NCI-H2107 (cell line): ENCODE results near the gene OR1F1.
"Not testable (repeated sequence)": the region's sequence is repeated elsewhere in the genome, so short reads cannot be mapped to it uniquely, and the experiment has no call there.

Experiments used
- DNase-seq: peaks from one replicate; lab custom pipeline; 2025; lab: John Stamatoyannopoulos, UW

OR1F1 gene

DNA sequence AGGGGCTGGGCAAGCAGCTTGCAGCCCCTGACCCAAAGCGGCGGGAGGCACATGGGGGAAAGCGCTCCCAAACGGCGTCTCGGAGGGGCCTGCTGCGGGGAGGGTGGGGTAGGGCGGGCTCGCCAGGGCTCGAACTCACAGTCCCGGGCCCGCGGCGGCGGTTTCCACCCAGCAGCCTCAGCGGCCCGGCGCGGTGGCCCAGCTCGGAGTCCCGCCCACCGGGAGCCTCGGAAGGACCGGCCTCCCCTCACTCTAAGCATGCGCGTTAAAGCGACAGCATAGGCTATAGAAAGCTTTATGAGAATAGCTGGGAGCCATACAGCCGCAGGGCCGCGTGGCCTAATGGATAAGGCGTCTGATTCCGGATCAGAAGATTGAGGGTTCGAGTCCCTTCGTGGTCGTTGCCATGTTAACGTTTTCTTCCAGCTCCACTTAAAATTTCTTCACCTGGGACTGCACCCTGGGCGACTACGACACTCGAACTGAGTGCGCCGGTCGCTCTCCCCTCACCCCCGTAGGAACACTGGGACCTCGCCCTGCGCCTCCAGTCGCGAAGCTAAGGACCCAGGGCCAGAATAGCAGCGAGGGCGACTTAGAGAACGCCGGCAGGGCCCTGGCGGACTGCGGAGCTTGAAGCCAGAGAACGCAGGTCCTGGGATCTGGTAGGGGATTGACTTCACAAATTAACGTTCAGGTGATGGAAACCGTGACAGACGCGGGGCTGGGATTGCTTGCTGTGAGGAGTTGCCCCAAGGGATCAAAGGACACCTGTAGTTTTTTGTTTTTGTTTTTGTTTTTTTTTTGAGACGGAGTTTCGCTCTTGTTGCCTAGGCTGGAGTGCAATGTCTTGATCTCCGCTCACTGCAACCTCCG lies 37.4 kb upstream of the OR1F1 start:
- peak; percentile 92 for DNase-seq

DNA sequence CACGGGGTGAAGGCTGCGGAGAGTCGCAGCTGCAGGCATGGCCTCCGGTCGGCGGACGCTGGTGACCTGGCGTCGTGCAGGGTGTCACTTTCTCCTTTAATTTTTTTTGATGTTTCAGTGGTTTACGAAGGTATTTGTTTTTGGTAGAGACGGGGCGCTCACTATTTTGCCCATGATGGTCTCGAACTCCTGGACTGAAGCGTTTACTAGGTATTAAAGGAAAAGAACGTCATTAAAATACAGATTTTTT lies 36.1 kb upstream of the OR1F1 start:
- DNase-seq = no peak

DNA sequence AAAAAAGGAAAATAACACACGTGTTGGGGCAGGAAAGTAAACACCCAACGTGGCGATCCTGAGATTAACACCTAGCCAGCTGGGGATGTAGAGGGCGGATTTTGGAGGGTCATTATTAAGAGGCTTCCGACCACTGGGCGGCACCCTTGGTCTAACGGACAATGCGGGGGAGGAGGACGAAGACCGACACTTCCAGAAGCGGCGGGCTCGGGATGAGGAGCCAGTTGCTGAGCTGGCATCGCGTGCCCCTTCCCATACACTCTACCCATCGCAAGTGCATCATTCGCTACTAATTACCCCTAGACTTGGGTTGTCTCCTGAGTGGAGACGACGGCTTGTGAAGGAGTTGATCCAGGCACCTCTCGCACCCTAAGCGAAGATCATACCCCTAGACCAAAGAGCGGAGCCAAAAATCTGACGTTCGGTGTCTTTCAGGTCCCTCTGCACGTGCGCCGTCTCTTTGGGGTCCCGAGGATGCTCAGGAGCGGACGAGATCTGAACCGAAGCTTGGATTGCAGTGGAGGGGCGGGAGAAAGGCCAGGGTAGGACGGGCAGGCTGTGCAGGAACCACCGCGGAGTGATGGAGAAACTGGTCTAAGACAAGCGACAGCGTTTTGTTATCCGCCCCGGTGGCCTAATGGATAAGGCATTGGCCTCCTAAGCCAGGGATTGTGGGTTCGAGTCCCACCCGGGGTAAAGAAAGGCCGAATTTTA lies 35.6 kb upstream of the OR1F1 start:
- peak; percentile 40 for DNase-seq

DNA sequence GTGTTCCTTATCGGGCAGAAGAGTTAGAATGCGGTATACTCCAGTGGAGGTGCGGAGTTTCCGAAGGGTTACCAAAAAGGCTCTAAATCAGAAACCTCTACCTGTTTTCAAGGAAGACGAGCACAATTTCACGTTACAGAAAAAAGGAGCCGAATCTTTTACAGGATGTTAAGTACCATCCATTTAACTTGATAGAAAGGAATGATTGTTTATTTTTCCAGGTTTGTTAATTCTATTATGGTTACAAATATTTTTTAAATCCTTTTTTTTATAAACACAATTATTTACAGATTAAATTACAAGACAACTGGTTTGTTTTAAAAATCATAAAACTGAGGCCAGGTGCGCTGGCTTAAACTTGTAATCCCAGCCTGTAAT lies 35.0 kb upstream of the OR1F1 start:
- no peak for DNase-seq

DNA sequence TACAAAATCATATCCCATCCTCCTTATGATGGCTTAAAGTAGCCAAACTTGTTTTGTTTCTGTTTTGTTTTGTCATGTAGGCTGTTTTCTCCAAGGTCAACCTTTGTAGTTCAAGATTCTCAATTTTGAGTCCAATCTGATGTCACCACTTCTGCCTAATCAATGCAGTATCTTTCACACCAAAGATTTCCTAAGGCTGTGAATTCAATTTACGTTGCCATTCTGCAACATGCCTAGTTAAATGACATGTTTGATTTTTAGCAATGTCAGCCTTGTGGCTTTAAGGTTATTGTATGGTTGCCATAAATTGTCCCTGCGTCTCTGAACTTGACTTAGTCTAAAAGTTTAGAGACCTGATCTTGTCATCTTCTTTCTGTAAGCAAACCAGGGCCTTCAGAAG lies 32.8 kb upstream of the OR1F1 start:
- DNase-seq = no peak

DNA sequence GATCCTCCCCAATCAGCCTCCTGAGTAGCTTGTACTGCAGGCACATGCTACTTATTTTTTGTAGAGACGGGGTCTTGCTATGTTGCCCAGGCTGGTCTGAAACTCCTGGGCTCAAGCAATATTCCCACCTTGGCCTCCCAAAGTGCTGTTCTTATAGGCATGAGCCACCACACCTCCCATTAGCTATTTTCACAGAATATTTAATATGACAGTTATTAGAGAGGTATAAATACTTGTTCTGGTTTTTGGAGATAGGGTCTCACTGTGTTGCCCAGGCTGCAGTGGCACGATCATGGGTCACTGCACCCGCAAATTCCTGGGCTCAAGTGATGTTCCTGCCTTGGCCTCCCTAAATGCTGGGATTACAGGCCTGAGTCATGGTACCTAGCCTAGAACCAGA lies 32.0 kb upstream of the OR1F1 start:
- no peak for DNase-seq

DNA sequence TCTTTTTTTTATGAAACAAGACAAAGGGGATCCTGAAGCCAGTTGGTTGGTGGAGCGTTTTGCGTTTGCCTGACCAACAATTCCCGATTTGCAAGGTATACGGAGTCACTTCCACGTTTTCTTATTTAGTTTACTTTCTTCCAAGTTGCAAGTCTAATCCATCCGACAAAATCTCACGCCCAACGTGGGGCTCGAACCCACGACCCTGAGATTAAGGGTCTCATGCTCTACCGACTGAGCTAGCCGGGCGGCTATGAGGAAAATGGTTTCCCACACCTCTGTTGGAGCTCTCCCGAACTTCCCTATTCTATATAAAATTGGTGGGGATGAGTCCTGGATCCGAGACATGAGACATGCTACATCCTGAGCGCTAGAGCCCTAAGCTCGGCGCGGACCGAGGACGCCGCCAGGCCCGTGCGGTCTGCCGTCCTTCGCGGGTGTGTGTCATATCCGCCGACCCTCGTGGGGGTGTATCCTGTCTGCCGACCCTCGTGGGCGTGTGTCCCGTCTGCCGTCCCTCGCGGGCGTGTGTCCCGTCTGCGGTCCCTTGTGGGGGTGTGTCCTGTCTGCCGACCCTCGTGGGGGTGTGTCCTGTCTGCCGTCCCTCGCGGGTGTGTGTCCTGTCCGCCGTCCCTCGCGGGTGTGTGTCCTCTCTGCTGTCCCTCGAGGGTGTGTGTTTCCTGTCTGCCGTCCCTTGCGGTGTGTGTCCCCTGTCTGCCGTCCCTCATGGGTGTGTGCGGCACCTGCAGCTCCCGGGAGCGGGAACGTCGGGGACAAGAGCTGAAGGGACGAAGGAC lies 30.6 kb upstream of the OR1F1 start:
- DNase-seq = peak; percentile 19

DNA sequence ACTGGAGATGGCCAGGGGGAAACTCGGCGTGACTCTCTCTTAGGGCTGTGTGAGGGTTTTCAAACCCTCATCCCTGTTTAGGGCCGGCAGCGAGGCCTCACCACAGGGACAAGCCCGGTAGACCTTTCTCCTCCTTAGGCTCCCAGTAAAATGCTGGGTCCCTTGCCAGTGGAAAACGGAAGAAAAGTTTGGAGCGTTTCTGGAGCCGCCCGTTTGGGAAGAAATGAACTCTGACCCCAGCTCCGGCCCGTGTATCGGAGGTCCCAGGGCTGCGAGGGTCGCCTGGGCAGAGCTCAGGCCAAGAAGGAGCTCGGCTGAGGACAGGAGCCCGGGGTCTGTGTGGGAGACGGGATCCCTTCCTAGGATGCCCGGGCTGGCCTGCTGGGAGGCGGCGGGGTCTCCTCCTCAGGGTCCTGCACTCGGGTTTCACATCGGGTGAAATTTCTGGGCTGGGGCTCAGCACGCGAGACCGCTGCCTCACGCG lies 29.9 kb upstream of the OR1F1 start:
- DNase-seq = no peak

DNA sequence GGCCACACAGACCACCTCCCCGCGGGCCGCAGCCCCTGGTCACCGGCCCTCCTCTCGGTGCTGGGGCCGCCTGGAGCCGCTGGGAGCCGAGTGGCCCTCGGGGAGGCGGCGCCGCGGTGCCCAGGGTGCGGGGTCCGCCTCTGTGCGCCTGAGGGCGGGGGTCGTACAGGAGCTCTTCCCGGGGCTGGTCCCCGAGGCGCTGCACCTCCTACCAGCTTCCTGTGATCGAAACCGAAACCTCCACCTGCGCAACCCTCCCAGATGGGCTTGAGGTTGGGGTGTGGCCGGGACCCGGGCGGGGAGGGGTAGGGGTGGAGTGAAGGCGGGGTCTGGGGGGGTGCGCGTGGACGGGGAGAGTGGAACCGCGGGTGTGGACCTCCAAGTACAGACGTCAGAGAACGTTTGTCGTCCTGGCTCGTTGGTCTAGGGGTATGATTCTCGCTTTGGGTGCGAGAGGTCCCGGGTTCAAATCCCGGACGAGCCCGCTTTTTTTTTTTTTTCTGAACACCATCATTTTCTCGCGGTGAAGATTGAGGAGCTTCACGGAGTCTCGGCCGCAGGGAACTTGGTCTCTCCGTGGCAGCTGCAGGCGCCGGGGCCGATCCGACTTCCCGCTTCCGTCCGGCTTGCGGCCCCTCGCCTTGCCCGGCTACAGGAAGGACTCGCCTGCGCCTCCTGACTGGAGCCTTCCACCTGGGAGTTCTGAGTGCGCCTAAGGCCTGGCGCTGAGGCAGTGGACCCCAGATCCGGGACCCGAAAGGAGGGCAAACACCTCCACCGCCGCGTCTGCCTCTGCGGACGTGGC lies 29.3 kb upstream of the OR1F1 start:
- no peak for DNase-seq

DNA sequence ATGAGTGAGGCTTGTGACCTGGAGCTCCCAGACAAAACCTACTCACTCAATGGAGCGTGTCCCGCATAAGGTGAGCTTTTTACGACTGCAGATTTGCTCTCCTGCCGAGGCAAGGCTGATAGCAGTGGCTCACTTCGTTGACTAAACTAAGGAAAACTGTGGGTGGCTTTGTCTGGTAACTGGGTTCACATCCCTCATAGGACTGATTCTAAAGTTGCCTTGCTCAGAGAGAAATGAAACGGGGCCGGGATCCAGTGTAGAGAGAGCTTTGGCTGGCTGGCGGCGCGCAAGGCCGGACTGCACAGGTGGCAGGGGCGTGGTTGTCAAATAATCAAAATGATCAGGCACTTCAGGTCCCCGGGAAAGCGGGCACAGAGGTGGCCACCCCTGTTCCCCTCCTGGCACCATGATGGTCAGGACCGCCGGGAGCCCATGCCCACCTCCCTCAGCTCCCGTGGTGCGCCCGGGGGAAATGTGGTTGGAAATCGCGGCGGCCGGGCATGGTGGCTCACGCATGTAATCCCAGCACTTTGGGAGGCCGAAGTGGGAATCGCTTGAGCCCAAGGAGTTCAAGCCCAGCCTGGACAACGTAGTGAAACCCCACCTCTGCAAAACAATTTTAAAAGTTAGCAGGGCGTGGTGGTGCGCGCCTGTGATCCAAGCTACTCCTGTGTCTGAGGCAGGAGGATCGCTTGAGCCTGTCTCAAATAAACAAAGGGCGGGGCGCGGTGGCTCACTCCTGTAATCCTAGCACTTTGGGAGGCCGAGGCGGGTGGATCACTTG lies 26.6 kb upstream of the OR1F1 start:
- DNase-seq = no peak

DNA sequence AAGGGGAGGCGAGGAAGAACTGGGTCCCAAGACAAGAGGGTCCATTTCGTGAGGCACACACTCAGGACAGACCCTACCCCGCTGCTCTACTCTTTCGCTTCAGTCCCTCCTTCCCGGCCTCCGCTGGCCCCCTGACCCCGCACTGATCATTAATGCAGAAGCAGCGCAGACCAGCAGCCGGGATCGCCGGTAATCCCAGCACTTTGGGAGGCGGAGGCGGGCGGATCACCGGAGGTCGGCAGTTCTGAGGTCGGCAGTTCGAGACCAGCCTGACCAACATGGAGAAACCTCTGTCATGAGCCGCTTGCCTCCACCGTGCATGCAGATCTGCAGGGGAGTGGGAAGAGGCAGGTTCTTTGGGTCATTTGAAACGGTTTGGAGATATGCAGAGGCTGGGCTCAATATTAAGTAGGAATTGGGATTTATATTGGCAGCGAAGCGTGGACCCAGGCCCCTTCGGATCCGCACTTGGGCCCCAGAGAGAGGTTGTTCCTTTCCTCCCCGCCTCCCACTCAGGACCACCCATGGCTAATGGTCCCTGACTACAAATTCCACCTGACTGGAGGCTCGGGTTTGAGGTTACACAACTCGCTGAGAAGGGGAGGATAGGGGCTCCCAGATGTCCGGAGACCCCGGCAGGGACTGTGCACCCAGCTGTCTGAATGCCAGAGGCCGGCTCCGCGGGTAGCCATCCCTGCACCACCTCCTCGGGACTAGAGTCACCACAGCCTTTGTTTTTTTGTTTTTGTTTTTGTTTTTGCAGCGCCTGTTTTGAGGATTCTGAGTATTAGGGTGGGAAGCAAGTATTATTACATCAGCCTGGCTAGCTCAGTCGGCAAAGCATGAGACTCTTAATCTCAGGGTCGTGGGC lies 23.6 kb upstream of the OR1F1 start:
- DNase-seq = no peak

DNA sequence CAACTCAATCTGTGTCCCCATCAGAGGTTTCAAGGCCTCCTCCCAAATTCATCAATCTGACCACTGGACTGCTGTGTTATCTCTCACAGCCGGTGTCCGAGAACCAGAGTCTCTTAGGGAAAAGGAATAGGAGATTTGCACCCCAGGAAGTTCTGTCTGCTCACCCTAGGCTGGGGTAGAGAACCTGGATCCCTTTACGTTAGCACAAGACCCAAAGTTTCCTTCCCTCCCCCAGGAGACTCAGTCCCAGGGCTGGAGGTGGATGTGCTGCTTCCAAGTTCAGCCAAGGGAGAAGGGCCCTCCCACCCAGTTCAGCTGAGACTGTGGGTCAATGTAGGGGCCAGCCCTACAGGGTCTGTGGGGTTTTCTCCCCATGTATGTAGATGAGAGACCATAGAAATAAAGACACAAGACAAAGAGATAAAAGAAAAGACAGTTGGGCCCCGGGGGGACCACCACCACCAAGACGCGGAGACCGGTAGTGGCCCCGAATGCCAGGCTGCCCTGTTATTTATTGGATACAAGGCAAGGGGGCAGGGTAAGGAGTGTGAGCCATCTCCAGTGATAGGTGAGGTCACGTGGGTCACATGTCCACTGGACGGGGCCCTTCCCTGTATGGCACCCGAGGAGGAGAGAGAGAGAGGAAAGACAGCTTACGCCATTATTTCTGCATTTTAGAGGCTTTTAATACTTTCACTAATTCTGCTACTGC lies 22.7 kb upstream of the OR1F1 start:
- DNase-seq = no peak

DNA sequence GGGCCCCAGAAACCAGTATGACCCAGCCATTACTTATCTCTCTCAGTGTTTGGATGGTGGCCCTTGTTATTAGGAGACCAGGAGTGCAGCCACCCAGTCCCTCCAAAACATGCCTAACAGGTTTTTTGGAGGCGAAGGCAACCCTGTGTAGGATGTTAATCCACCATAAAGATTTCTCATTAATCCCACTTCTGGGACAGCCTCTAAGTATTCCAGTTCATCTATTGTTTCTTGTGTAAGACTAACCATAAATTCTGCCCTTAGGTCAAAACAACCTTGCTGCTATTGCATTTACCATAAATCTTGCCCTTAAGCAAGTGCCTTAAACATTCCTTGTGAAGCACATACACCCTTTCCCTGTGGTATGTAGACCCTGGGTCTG lies 21.5 kb upstream of the OR1F1 start:
- no peak for DNase-seq

DNA sequence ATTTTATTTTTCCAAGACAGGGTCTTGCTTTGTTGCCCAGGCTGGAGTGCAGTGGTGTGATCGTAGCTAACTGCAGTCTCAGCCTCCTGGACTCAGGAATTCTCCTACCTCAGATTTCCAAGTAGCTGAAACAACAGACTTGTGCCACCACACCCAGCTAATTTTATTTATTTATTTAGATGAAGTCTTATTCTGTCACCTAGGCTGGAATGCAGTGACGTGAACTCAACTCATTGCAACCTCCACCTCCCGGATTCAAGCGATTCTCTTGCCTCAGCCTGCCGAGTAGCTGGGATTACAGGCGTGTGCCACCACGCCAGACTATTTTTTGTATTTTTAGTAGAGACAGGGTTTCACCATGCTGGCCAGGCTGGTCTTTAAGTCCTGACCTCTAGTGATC lies 19.3 kb upstream of the OR1F1 start:
- not testable (repeated sequence) for DNase-seq

DNA sequence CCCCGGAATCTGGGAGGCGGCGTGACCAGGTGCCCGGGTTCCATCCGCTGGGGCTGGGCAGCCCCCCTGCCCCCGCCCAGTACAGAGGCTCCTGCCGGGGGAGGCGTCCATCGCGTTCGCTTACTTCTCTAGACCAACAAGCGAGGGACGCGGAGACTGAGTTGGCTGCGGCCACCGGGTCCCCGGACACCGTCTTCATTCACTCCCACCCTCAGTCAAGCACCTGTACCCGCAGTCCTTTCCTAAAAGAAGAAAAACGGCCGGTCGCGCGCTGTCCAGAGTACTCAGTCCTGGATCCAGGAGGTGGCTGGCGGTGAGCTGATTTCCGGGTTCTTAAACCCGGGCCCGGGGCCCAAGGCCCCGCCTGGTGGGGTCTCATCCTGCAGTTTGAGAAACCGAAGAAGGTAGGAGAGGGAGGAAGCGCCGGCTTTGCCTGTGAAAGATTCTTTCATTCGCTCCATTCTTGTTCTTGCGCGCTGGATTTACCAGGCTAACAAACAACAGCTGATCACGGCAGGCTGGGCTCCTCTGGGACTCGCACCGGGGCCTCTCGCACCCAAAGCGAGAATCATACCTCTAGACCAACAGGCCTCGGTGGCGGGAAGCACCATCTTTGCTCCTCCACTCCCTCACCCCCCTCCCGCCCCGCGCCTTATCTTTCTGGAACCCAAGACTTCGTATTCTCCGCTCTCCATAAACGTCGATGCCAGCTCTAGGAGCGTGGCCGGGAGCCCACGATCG lies 17.4 kb upstream of the OR1F1 start:
- no peak for DNase-seq

DNA sequence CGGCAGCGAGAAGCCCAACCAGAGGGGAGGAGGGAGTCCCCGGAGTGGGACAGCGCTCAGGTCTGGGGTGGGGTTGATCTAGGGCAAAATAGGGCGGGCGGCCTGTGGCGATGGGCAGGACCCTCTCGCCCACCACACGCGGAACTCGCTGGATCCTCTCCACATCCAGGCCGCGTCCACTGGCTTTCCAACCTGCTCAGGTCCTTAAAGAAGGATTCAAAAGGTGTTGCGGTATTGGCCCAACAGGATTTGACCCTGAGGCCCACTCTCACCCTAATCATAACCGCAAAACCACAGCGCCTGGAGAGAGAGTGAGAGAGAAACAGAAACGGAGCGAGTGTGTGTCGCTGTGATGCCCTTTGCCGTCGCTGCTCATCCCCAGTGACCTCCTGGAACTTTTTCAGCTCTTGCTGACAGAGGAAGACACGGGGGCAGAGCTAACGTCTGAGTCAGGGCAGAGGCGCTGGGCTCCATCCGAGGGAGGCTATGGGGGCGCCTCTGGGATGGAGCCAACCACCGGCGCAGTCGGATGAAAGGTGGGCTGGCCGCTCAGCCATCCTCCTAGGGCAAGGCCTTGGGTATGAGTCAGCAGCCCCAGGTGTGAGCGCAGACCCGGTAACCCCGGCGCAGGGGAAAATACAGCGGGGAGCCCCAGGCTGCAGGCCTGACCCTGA lies 16.7 kb upstream of the OR1F1 start:
- DNase-seq = no peak

DNA sequence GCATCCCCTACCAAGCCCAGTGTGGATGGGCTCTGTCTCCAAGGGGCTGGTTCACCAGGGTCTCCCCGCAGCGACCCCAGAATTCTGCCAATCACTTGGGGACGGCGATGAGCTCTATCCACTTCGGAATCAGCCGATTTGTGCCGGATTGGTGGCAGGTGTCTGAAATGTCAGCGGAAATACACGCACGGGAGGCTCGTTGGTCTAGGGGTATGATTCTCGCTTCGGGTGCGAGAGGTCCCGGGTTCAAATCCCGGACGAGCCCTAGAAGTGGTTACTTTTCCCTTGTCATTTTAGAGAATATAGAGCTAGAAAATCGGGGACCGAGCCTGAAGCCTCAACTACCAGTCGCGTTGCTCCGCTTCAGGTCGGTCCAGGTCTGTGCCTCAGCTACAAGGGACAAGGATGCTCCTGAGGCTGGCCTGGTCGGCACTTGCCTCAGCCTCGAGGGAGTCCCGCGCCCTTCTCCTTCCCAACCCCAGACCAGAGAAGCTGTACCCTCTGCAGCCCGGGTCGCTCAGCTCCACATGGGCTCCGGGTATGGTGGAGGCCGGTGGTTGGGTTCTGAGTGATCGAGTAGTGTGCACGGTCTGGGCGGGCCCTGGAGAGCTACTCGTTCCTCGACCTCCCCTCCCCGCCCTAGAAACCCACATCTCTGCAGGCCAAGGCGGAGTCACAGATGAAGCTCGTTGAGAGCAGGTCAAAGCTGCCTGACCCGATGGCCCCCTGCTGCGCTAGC lies 16.0 kb upstream of the OR1F1 start:
- DNase-seq = no peak
